OCI-M2 (cell line): ENCODE results near the gene VAMP8.
"Not testable (repeated sequence)": the region's sequence is repeated elsewhere in the genome, so short reads cannot be mapped to it uniquely, and the experiment has no call there.

ENCODE experiments used
- DNase-seq: peaks from one replicate; lab custom pipeline; 2025; ENCODE audit not compliant: unreplicated experiment; lab: John Stamatoyannopoulos, UW

Gene VAMP8

DNA sequence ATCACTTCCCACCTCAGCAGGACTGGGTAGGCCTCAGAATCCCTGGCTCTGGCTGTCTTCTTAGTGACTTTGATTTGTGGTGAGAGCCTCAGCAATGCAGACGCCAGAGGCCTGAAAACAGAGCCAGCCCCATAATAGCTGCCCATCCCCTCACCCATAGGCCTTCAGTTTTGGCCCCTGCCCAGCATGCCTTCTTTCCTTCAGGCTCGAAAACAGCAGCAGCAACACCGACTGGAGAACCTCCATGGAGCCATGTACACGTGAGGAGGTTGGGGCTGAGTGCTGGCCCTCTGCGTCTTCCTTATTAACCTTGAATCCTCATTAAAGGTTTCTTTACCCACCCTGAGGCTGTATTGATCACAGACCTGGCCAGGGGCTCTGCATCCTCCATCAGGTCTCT lies 19.9 kb downstream of the VAMP8 start:
- DNase-seq: no peak

DNA sequence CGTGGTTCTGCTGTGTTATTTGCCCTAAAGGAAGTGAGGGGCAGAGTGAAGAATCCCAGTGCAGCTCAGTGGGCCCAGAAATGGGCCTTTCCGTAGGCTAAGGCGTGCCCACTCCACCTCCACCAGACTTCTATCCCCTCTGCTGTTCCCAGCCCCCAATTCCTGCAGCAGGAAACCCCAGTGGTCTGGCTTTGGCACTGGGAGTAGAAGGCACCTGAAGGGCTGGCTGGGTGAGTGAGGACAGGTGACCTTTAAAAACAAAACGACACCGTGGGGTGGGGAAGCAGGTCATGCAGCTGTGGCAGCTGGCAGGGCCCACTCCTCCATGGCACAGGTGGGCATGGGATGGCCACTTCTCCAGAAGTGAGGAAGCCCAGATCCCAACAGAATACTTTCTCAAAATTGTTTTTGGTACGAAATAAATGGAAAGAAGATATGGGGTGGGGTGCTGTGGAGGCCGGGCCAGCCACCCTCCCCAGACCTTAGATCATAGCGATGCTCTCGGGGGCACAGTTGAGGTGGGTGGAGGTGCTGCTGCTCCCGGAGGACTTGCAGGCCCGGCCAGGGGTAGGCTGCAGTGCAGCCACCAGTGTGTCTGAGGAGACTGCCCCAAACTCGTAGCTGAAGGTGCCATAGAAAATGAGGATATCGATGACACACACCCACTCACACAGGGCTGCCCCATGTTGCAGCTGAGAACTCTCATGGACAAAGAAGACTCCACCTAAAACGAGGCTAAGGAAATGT lies 21.4 kb downstream of the VAMP8 start:
- DNase-seq: no peak

DNA sequence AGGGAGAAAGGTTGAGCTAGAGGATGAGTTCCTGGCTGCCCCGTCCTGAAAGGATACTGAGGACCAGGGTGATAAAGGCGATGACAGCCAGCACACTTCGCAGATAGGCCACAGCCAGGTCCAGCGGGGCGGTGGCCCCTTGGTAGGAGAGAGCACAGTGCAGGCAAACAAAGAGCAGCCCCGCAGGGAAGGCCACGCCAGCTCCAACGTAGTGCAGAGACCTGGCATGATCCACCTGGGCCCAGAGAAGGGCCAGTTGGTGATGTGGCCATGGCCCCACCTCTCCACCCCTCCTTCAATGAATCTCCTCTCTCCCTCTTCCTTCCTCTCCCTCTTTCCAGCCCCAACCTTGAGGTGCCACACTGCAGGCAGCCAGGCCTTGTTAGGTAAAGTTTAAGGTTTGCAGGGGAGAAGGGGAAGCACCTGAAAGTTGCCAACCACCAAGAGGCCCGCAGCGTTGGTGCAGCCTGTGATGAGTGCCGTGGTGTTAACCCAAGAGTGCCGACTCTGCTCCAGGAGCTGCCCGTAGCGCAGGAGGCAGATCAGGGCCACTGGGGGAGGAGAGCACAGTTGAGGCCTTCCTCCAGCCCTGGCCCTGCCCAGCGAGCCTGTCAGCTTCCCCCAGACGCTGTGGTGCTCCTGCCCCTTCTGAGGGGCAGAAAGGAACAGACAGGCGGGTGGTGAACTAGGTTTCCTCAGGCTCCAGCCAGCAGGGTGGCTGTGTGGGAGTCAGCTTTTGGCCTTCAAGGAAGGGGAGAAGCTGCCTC lies 22.3 kb downstream of the VAMP8 start:
- no peak for DNase-seq

DNA sequence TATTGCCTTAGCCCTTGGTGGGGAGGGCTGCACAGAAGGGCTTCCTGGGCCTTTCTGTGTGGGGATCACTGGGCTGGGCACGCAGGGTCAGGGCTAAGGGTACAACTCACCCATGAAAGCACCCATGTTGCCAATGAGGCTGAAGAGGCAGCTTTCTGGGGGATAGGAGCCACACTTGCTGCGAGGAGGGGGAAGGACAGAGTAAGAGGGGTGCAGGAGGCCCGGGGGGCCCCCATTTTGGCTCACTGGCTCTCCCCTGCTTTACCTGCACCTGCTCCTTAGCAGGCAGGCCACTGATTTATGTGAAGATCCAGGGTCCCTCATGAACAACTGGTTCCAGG lies 22.8 kb downstream of the VAMP8 start:
- DNase-seq: no peak

DNA sequence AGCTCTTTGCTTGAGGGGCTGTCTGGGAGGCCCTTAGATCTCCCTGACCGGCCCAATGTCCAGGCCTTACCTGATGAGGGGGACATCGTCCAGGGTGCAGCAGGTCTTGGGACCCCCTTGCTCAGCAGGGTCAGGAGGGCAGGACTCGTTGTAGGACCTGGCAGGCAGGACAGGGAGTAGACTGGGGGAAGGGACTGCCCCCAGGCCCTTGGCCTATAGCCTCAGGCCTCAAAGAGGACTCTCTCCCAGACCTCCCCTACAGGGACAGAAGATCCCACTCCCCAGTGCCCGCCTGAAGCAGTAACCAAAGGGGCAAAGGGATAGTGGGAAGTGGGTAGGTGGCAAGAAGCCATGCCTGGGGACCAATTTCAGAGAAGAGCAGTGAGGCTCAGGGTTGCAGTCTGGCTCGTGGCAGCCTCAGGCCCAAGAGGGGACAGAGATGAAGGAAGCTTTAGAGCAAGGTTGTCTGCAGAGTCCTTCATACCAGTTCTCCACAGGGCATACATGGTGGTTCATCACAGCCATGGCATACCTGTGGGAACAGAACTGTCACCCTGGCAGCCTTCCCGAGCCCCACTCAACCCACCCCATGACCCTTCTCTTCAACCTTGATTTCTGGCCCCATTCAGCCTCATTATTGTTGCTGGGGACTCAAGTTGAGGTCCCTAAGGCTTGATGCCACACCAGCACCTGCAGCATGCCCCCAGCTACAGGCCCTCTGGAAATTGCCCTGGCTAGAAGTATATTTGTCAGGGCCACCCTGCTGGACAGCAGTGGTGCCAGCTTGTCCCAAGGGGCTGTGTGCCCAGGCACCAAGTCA lies 23.8 kb downstream of the VAMP8 start:
- no peak for DNase-seq

DNA sequence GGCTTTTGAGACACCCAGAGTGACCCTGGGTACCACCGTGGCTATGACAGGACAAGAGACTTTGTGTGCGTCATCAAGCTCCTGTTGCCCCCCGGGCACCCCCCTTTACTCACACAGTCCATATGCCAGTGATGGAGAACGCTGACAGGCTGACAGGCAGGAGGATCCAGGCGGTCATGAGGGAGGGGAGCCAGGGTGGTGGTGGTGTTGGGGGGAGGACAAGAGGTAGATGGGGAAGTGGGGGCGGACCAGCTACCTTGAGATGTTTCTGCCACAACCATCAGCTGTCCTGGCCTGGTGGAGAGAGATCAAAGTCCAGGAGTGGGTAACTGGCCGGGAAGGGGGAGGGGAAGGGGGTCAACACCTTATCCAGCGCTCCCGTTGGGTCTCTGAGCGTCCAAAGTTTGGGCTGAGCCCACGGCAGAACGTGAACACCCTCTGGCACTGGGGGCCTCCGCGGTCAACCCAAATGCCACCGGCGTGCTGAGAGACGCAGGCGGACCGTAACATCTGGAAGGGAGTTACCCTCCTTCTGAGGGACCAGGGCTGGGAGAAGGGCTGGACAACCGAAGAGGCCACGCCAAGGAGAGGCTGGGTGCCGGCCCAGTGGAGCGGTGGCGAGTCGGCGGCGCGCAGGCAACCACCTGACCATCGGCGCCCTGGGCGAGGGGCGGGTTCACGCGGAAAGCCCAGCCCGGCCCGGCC lies 24.5 kb downstream of the VAMP8 start:
- DNase-seq: no peak

DNA sequence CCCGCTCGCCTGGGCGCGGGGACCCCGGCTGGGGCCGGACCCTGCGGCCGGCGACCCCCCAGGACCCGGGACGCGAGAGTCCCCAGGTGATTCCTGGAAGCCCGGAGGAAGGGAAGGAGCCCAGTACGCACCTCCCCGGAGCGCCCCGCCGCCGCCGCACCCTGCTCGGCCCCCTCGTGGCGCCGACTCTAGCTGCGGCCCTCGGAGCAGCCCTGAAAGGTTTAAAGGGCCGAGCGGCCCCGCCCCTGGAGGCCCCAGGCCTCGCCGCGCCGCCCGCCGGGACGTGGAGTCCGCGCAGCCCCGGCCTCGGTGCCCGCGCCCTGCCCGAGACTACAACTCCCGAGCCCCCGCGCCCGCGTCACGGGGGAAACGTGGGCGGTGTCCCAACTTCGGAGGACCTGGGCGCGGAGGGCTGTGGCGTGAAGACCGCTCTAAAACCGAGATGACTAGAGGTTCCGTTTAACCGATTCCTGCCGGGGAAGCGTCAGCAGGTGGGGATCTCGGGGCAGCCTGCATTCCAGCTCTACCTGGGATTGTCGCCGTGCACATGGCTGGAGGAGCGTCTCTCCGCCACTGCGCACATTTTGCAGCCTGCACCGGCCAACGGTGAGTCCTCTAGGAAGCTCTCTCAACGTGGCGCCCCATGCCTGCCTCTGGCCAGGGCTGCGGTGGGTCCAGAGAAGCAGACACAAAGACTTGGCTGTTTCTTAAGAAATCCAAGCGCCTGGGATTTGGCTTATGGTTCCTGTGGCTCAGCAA lies 25.3 kb downstream of the VAMP8 start, which contains the start of gene TMEM150A:
TMEM150A (minus strand) TSS at position 223 of the 759 bp plus-strand sequence. CDS start 750 bp downstream, outside the sequence.
- DNase-seq: peak; percentile 26

DNA sequence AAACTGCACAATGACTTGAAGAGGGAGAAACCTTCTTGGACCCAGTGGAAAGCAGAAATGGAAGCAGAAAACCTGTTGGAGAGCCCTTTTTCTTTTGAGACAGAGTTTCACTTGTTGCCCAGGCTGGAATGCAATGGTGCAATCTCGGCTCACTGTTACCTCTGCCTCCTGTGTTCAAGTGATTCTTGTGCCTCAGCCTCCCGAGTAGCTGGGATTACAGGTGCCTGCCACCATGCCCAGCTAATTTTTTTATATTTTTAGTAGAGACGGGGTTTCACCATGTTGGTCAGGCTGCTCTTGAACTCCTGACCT lies 26.7 kb downstream of the VAMP8 start:
- DNase-seq: not testable (repeated sequence)

DNA sequence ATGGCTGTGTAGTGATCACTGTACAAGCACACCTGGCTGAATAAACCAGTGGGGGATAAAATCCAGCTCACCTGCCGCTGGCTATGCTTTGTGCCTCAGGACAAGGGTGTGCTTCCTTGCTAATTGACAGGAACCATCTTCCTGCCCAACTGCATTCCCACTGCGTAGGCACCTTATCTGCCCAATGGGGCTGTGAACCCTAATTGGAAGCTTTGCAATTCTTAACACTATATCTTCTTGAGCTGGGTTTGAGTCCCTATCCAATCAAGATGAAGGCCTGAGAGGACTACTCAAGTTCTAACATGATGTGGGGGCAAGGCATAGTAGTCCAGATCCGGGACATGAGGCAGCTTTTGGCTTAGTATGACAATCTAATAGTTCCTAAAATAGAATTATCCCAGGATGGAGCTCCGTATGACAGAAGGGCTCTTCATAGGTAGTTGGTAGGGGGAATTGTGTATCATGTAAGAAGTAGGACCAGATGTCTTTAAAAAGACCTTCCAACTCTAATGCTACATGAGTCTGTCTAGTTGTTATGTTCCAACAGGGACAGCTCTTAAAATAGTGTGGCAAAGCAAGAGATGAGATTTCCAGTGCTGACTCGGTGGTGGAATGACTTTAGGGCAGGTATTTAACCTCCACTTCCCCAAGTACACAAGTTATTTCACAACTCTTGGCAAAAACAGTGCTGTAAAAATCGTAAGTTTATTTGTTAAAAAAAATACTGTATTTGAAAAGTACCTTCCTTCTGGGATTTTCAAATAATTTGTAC lies 27.4 kb downstream of the VAMP8 start:
- no peak for DNase-seq

DNA sequence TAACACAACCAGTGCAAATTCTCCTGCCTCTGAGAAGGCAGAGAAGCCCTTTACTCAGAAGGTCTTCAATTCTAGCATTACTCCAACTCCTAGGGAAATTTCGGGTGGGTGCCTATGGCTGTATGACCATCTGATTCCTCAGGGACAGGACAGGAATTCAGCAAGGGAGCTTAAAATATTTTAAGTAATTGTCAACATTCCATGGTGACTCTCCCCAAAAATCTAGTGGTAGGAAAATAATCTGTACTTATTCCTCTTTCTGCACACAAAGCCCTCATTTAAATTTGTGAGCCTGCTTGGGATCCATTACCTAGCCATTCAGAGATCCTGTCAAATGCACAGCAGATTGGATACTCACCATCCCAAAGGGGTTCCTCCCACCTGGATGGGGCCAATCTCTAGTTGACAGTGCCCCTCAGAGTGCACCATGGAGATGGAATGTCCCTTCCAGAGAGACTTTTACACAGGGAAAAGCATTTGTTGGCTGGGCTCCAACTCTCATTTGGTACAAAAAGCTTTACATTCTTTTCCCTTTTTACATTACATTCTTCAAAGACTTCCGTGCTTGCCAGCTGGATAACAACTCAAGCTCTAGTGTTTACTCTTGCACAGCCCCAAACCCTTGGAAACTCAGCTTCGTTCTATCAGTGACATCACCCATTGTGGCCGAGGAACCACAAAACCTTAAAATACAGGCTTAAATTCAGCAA lies 28.2 kb downstream of the VAMP8 start:
- DNase-seq: no peak

DNA sequence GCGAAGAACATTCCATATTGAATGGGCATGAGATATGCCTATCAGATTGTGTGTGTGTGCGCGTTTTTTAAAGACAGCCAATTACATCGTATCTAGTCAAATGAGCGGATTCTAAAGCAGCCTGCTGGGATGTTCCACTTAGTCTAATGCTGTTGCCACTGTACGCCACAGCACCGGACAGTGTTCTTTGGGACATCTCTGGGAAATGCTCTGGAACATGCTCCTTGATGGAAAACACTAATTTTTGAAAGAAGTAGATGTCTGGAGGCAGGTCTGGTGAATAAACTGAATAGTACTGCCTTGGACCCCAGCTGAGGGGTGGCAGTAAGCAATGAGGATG lies 28.7 kb downstream of the VAMP8 start:
- DNase-seq: no peak

DNA sequence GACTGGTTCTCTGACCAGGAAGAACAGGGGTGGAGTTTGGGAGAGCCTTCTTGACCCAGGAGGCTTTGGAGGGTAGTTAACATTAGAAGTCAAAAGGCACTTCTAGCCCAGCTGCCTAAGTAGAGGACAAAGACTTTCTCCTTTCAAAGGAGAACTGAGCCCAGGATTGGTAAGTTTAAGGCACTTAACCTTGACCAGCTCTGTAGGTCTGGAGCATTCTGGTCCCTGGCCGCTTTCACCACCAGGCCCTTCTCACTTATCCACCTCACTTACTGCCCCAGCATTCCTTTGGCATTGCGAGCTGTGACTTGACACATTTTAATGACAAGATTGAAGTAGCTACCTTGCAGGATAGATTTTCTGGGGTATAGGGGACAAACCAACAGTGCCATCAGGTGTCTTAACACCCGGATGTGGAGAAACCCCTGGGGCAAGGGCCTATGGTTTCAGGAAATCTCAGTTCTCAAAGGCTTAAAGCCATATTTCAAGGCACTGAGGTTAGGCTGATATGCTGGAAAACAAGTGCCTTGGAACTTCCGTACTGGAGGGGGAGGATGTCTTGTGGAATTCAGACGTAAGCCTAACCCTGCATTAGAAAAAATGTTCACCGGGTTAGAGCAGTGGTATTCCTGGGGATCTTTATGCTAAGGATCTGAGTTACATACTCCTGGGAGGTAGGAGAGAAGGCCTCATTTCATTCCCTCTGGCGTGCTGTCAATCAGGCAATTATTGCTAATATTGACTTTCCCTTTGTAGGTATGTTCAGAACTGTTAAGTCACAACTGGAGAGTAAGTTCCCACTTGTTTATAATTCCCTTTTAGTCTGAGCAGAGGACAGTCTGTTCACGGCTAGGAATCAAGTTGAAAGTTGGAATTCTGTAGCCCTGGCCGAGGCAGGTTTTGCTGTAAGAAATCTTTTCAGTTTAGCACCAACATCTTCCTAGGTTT lies 30.2 kb downstream of the VAMP8 start:
- DNase-seq: no peak

DNA sequence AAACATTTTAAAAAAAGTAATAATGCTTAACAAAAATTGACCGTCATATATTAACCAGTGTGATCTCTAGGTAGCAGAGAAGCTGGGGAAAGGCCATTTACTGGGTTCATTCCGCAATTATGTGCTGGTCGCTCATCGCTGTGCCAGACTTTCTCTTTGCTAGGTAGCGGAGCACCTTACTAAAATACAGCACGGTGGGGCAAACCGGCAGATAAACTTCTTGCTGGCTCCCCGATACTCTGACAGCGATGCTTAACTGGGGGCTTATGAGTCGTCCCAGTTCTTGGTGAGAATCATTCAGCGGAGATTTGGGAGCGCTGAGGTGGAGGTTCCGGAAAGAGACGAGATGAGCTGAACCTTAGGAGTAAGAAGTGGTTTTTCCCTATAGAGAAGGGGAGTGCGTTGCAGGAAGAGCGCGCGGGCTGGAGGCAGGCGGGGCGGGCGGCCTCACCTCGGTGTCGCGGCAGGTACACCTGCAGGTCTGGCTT lies 33.9 kb downstream of the VAMP8 start:
- DNase-seq: no peak

DNA sequence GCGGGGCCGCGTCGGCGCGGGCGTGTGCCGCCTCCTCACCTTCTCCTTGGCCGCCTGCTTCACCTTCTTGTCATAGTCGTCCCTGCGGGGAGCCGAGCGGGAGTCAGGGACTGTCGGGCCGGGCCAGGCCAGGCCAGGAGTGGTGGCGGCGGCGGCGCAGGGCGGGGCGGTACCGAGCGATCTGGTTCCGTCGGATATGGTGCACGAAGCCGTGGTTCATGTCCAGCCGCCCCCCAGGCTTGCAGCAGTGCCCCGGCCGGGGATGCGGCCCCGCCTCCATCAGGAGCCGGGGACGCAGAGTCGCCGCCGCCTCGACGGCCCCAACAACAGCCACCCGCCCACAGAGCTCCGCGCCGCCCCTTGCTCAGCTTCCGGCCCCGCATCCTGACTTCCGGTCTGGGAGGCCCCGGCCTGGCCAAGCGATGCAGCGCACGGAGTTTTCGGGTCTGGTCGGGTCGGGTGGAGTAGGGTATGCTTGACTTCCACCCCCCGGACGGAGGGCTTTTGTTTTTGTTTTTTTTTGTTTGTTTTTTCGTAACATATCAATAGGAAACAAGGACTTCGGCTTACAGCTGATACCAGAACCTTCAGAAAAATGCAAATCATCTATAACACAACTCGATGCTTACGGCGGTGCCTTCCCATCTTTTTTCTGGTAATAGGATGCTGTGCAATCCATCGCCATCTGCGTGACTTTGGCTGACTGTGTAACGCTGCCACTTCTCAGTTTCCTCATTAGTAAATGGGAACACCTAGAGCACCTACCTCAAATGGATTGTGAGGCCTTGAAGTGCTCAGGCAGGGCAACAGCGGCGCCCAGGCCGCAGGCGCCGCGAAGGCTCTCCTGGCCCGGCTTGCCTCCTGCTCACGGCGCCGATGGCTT lies 34.6 kb downstream of the VAMP8 start, which contains the start of gene C2orf68:
C2orf68 (minus strand) TSS at position 362 of the 883 bp plus-strand sequence; CDS start at position 280, 82 bp downstream.
- DNase-seq: peak; percentile 41

DNA sequence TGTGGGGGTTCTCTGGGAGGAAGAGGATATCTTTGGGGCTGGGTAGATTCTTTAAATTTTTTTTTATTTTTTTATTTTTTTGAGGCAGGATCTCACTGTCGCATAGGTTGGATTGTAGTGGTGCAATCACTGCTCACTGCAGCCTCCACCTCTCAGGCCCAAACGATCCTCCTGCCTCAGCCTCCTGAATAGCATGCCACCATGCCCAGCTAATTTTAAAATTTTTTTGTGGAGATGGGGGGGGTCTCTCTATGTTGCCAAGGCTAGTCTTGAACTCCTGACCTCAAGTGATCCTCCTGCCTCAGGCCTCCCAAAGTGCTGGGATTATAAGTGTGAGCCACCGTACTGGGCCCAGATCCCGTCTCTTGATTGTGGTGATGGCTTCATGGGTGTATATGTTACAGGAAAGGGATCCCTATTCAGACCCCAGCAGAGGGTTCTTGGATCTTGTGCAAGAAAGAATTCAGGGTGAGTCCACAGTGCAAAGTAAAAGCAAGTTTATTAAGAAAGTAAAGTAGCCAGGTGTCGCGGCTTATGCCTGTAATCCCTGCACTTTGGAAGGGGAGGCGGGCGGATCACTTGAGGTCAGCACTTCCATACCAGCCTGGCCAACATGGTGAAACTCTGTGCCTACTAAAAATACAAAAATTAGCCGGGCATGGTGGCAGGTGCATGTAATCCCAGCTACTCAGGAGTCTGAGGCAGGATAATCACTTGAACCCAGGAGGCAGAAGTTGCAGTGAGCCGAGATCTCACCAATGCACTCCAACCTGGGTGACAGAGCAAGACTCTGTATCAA lies 36.5 kb downstream of the VAMP8 start:
- DNase-seq: no peak

DNA sequence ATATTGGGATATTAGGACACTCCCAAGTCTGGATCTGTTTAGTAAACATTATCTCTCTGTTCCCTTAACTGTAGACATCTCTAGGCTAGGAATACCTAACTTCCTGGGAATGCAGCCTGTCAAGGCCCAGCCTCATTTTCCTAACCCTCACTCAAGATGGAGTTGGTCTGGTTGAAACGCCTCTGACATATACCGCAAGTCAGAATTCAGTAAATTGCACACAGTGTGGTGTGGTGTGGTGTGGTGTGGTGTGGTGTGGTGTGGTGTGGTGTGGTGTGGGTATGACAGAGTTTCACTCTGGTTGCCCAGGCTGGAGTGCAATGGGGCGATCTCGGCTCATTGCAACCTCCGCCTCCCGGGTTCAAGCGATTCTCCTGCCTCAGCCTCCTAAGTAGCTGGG lies 37.4 kb downstream of the VAMP8 start:
- DNase-seq: not testable (repeated sequence)
